ELF-1 (cell line): ENCODE data around the gene NUAK1.
"Not testable (repeated sequence)": the region's sequence is repeated elsewhere in the genome, so short reads cannot be mapped to it uniquely, and the experiment has no call there.

Experiments used
- DNase-seq: peaks from one replicate; pipeline ENCODE4 v3.0.0-alpha.2; 2016; ENCODE audit warnings: low read depth, low spot score

The NUAK1 gene

DNA sequence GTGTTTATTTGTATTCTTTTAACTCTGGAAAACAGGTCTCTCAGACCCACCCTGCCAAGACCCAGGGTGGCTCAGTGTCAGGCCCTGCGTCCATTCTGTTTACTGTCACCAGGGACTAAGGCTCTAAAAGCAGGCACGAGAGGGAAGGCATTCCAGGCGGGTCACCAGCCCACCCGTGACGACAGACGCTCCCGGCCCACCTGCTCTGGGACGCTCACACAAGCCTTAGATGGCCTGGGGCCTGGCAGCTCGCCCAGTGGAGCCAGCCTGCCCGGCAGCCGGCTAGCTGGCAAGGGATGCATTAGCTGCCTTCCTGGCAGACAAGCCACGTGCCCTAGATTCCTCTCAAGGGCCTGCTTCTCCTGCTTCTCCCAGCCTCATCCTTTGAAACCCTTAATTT, 9.2 kb upstream of the NUAK1 start:
- DNase-seq: no peak

DNA sequence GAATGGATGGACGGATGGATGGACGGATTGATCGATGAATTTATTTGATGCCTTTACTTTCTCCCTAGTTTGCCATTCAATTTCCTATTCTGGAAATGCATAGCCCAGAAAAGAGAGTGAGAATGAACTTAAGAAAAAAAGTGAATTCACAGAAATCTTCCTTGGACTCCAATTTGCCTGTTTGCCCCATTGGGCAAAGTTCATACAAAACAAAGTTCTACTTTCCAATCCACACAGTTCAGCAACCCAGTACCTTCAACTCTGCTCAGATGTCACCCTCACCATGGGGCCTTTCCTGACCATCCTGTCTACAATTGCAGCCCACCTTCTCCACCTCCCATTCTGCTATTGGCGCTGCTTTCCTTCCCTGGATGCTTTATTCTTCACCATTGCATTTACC, 8.2 kb upstream of the NUAK1 start:
- no peak for DNase-seq

DNA sequence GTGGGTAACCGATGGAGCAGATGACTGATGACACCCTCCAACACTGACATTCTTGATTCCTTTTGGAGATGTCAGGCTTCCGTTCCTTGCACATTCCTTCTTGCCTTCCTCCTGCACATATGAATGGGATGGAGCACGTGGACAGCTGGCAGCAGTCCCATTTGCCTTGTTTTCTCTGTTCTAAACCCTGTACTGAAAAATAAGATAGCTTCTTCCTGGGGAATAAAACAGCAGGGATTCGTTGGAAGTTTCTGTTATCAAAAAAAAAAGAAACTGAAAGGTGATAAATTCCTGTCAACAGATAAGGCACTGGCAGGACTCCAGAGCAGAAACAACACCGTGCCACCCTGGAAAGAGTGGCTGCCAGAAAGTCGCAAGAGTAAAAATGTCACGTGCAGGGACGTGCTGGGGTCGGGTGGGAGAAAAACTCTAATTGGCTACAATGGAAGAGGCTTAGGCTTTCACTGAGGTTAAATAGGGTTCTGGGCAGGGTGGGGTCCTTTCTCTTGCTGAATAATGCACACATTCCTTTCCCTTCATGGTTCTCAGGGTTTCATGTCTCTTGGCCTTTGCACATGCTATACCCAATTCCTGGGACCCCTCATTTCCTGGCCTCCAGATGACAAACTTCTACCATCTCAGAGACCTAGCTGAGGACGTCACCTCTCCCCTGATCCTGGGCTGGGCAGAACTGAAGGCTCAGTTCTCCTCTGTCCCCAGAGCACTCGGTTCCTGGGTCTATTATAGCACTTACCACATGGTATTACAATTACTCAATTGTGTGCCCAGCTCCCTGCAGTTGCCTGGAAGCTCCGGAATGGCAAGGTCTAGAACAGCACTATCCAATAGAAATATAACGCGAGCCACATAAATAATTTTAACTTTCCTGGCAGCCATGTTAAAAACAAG, 7.0 kb upstream of the NUAK1 start:
- no peak for DNase-seq

DNA sequence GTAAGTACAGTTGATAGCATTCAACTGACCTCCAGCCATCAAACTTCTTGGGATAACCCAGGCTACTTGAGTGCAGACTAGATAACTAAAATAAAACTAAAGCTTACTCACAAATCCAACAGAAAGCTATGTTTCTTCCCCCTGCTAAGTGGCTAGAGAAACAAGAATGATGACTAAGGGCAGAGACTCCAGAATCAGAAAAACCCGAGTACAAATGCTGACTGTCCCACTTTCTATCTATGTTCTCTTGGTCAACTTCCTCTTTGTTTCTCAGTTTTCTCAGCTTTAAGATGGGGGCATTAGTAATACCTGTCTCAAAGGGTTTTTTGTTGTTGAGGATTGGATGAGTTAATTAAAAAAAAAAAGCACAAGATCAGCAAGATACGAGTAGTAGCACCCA, 6.1 kb upstream of the NUAK1 start:
- no peak for DNase-seq

DNA sequence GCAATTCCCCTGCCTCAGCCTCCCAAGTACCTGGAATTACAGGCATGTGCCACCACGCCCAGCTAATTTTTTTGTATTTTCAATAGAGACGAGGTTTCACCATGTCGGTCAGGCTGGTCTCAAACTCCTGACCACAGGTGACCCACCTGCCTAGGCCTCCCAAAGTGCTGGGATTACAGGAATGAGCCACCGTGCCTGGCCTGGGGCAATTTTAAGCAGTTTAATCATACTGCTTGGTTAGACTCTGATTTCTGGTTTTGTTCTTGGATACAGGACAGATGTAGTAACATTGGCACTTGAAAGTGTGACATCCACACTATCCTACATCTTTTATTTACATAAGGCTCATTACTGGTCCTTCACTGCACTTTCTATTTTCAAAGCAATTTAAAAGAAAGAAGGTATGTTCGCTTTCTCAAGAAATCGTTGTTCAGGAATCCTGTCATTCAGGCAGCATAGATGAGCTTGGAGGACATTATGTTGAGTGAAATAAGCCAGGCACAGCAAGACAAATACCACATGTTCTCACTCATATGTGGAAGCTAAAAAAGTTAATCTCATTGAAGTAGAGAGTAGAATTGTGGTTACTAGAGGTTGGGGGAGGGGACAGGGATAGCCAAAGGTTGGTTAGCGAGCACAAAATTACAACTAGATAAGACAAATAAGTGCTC, 4.0 kb upstream of the NUAK1 start:
- DNase-seq: no peak

DNA sequence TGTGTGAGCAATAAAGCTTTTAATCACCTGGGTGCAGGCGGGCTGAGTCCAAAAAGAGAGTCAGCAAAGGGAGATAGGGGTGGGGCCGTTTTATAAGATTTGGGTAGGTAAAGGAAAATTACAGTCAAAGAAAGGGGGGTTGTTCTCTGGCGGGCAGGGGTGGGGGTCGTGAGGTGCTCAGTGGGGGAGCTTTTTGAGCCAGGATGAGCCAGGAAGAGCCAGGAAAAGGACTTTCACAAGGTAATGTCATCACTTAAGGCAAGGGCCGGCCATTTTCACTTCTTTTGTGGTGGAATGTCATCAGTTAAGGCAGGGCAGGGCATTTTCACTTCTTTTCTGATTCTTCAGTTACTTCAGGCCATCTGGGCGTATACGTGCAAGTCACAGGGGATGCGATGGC, 3.2 kb upstream of the NUAK1 start:
- DNase-seq: not testable (repeated sequence)

DNA sequence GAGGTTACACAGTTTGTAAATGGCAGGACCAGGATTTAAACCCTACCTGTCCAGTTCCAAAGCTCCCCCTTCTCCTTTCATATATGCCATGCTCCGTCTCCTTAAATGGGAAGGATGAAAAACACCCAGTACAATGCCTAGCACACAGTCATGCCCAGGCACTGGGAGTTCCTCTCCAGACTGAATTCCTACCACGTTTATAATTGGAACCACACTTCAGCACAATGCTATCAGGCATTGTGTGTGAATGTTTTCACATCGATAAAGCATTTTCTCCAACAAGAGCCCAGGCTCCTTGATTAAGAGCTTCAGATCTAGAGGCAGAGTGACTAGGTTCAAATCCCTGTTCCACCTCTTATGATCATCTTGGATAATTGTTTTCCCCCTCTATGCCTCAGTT, 2.7 kb upstream of the NUAK1 start:
- no peak for DNase-seq

DNA sequence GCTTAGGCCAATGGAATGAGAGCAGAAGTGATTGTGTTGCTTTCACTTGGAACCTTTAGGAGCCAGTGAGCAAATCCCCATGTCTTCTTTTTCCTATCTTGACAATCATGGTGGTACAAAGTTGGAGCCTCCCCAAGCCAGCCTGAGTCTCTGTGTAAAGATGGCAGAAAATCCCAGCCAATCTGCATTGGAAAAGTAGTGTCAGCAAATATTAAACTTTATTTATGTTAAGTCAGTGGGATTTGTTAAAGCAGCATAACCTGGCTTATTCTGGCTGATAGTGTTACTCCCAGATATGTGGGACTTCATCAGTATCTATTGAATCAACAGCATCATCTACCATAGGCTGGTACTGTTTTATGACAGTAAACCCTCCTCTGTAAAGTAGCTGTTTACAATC, 2.2 kb upstream of the NUAK1 start:
- no peak for DNase-seq

DNA sequence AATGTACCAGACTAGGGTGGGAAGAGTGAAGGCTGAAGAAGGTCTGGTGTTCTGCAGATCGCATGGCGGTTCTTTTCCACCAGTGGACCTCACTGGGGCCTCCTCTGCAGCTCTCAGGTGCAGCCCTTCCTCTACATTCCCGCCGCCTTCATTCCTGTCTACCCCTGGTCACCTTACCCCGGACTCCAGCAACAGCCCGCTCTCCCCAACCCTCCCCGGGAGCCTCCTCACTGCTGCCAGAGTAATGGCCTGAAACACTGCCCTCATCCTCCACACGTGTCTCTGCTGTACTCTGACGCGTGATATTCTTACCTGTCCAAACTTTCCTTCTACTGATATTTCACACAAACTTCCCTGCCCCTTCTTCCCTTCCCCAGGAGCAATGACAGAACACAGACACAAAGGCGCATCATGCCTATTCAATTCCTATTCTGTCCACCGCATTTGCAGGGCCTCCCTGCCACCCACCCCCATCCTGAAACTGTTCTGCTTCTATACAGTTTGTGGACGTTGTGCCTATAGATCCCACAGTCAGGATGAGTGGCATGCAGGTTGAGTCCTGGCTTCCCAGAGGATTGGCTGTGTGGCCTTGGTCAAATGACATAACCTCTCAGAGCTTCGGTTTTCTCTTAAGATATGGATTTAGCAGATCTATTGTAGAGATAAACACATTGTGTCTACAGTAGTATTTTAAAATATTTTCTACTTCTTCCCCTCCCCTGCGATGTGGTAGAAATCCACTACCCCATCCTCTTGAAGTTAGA, 1.7 kb upstream of the NUAK1 start:
- DNase-seq: no peak

DNA sequence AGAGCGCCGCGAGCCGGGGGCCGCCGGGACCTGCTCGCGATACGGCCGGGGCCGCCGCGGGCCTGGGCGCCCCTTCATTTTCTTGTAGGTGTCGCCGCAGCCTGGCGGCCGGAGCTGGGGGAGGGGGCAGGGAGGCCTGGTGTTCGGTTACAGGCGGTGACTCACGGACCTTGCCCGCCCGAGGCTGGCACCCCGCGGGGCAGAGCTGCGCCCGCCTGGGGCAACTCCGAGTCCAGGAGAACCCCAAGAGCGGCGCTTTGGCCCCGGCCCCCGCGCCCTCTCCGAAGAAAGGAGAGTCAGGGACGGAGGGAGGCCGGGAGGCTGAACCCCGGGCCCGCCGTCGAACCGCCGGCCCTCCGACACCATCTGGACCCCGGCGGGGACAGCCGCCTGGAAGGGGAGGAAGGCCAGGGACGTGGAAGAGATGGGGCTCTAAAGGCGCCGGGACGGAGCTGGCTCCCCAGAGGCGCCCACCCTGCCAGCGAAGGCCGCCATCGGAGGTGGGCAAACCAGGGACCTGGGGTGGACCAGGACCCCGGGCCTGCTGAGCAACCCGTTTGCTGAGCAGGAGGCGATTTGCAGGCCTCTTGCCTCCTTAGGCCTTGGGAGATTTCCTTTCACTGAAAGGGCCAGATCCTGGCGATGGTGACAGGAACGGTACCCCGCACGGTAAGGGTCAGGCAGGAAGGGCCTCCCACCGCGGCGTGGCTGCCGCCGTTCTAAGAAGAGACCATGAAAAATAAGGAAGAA, 843 bp upstream of the NUAK1 start:
- DNase-seq: peak; percentile 92

DNA sequence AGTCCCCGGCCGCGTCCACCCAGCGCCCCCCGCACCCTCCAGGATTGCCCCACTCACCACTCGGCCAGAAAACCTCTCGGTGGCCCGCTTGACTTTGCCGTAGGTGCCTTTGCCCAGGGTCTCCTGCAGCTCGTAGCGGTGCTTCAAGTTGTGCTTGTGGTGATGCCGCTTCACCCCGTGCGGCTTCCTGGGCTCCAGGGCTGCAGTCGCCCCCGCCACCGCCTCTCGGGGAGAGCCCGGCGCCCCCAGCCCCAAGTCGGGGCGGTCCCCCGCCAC, 459 bp downstream of the NUAK1 start:
- no peak for DNase-seq

DNA sequence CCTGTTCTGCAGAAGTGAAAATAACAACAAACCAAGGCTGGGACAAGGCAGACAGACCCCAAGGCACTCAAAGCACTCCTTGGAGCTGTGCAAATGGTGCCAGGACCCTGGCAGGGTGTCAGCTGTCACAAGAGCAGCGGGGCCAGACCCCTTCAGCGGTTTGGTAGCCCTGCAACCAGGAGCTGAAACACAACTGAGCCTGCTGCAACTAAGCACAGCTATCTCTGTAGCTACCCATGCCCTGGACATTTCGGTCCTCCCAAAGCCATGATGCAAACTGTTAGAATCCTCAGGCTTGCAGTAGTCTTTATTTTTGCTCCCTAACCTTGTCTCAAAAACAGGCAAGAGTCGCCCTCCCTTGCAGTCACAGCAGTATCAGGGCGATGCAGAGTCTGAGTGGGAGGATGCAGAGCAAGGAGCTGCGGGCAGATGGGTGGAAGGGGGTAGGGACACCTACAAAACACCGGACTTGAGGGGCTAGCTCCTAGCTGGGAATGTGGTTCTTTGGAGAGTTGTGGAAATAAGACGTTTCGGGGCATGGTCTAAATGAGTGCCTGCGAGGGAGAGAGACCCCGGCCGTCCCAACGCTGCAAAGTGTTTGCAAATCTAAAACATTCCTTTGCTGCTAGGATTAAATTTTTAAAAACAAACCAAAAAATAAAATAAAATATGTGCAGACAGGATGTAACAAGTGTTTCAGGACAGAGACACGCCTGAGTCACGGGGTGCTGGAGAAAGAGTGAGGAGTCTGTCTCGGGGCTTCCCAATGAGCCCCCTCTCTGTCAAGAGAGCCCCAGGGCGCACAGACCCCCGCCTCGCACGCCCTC, 1.0 kb downstream of the NUAK1 start:
- DNase-seq: no peak

DNA sequence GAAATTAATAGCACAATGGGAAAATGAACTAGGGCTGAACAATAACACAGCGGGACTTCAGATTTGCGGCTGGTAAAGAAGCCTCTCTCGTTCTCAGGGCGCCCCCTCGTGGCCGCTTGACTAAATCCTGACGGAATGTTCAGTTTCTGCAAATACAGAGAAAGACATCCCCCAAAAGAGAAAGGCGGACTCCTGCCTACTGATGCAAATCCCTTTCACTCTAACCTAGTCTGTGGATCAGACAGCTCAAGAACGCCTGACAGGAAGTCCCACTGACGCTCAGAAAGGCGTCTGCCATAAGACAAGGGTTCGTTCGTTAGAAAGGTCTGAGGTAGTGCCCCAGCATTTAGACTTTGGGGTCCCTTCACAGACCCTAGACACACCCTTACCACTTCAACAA, 2.5 kb downstream of the NUAK1 start:
- peak; percentile 94 for DNase-seq

DNA sequence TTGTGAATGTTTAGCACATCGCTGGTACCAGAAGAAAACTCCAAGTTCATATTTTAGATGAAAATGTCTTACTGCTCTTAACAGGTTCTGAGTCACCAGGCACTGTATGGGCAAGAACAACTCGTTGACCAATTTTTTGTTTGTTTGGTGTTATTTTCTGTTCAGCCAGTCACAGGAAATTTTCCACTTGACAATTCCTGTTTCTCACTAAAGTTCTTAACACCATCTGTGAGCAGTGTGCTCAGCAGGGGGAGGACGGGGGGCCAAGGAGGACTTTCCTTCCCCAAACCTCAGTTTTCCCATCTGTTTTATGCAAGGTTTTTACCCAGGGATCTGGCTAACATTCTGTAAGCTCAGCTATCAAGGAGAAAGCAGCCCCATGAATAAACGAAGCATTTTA, 3.0 kb downstream of the NUAK1 start:
- DNase-seq: no peak

DNA sequence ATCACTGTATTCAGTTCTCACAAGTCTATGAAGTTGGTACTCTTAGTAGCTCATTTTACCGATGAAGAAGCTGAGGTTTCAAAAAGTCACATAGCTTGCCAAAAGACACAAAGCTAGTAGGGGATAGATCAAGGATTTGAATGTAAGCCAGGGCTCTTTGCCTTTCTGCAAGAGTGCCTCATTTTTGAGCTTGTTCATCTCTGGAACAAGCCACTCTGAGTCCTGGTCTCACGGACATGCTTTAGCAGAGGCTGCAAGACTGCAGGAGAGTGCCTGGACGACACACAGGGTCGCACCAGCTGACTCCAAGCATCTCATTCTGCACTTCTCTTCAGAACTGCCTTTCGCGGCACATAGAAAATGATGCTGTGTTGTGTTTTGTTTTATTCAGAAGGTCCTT, 3.7 kb downstream of the NUAK1 start:
- no peak for DNase-seq

DNA sequence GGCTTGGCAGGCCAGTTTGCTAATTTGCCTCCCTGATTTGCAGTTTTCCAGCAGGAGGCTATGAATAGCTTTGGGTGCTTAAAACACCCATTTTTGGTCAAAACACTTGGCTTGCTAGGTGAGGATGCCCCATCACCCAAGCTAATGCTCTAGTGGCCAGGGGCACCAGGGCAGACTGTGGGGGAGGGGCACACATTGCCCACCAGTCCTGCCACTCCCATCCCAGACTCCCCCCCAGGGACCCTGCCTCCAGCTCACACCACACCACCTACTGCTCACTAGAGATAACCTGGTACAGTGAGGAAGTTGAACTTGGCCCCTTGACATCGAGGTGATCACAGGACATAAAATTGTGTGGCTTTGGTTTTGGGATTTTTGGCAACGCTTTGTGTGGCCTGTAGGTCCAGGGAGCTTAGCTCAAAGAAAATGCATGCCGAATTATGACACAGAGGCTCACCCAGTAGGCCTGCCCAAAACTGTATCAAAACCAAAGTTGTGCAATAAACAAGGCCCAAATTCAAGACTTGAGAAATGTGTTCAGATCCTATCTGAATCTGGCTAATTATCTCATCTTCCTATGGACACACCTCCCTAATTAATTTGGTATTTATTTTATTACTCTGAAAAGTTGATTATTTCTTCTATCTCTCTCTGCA, 4.3 kb downstream of the NUAK1 start:
- DNase-seq: no peak

DNA sequence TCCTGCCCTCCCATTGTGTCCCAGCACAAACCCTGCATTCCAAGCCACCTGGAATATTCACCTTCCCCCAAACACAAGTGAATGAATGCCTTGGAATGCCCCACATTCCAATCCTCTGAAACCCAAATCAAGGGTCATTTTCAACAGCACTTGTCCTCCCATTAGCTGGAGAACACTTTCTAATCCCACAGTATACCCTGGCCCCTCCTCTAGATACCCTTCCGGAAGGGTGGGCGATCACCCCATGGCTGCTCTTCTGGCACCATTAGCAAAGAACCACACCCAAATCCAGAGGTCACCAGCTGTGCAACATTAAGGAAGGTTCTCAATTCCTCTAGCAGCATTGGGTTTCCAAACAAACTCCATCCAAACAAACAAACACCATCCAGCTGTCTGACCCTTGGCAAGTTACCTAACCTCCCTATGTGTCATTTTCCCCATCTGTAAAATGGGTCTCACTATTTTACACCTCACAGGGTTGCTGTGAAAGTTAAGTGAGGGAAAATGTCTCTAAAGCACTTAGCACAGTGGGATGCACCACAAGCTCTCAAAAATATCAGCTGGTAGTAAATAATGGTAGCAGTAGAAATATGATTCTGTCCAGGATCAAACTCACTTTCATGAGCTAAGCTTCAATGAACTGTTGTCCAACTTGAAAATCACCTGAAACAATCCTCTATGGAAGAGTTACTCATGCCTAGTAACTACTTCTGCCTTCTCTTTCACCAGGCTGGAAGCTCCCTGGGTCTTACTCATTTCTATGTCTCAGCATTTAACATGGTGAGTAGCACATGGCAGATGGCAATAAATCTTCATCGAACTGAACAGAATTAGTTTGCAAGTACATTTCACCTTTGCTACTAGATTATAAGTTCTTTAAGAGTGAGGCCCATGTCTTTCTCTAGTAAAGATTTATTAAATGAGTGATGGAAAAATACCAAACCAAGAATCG, 5.3 kb downstream of the NUAK1 start:
- peak; percentile 80 for DNase-seq

DNA sequence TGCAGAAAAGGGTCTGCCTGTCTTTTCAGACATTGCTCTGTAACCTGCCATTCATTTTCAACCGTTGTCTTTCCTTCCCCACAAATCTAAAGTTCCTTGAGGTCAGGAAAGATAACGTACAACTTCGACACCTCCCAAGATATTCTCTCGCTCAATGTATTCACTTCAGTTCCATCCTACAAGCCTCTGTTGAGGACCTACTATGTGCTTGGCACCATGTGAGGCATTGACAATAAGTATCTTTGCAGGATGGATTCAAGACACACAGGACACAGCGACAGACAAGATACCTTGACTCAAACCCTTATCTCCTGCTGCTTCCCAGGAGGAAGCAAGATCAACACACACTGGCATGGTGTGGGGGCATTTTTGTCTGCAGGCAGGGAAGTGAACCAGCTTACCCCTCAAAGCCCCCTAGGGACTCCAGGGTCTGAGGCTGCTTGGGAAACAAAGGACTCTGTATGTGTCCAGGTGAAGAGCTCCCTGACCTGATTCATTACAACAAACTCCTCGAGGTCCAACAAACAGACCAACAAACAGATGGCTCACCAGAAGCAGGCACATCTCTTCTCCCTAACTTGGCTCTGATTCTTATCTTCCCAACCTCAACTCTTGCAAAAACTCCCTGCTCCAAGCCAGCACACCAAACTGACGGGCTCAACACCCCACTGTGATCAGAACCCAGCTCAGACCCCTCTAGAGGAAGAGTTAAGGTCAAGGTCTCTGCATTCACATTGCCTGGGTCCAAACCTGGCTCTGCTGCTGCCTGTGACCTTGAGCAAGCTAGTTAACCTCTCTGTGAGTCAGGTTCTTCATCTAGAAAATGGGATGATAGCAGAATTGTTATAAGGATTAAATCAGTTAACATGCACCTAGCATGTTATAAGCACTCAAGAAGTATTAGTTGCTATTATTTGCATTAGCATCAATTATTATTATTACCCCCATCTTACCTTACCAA, 6.3 kb downstream of the NUAK1 start:
- no peak for DNase-seq
